ENCODE results near the gene RSAD1. TPM values are rescaled to one million over a fixed set of nuclear protein-coding genes. Genes with fewer than 3 reads are reported as not detected.

RSAD1 gene
- total RNA-seq, 1 experiment from 2014 or later, result 30.4 TPM

Other genes with a start within 250 kb of the RSAD1 start
- gene TMEM92, start 204.4 kb upstream of the RSAD1 start, total RNA-seq (2014; rRNA removed; shearing (Covaris generic)), result 1.7 and 2.5 TPM in 2 replicates
- 50.5 and 53.4 TPM in 2 replicates for gene XYLT2, start 132.7 kb upstream of the RSAD1 start, total RNA-seq (2014; rRNA removed; shearing (Covaris generic))
- 98.1 and 143 TPM in 2 replicates for gene MRPL27, start 105.7 kb upstream of the RSAD1 start, total RNA-seq (2014; rRNA removed; shearing (Covaris generic))
- 23.7 and 24.4 TPM in 2 replicates for gene EME1, start 105.6 kb upstream of the RSAD1 start, total RNA-seq (2014; rRNA removed; shearing (Covaris generic))
- gene LRRC59, start 81.3 kb upstream of the RSAD1 start, total RNA-seq (2014; rRNA removed; shearing (Covaris generic)), result 235 and 290 TPM in 2 replicates
- 9.6 and 11.1 TPM in 2 replicates for gene ACSF2, start 52.6 kb upstream of the RSAD1 start, total RNA-seq (2014; rRNA removed; shearing (Covaris generic))
- gene CHAD, start 10.0 kb upstream of the RSAD1 start, total RNA-seq (2014; rRNA removed; shearing (Covaris generic)), result not detected in 2 replicates
- gene MYCBPAP, start 29.6 kb downstream of the RSAD1 start, total RNA-seq (2014; rRNA removed; shearing (Covaris generic)), result not detected in 2 replicates
- not detected in 2 replicates for gene EPN3, start 53.9 kb downstream of the RSAD1 start, total RNA-seq (2014; rRNA removed; shearing (Covaris generic))
- 51.3 and 51.6 TPM in 2 replicates for gene SPATA20, start 68.3 kb downstream of the RSAD1 start, total RNA-seq (2014; rRNA removed; shearing (Covaris generic))
- 0.03 and 0.40 TPM in 2 replicates for gene CACNA1G, start 81.9 kb downstream of the RSAD1 start, total RNA-seq (2014; rRNA removed; shearing (Covaris generic))
- 6.4 and 9.1 TPM in 2 replicates for gene ABCC3, start 156.0 kb downstream of the RSAD1 start, total RNA-seq (2014; rRNA removed; shearing (Covaris generic))
- 30.1 and 37.3 TPM in 2 replicates for gene ANKRD40, start 229.1 kb downstream of the RSAD1 start, total RNA-seq (2014; rRNA removed; shearing (Covaris generic))
- 41.7 and 45.9 TPM in 2 replicates for gene LUC7L3, start 240.7 kb downstream of the RSAD1 start, total RNA-seq (2014; rRNA removed; shearing (Covaris generic))

Data from HT1080 (cell line).